SU-DHL-6 (cell line): ENCODE results near the gene SGK1.

Experiments used
- H2AFZ ChIP-seq: fragments of 200-600 bp; sonication (generic); 2 replicates; pipeline ENCODE4 v1.6.1; 2014; ENCODE audit warnings: low read depth, mild to moderate bottlenecking, moderate library complexity, mixed read lengths, antibody characterized with exemption, low read length; ENCODE audit not compliant: severe bottlenecking
- H3F3A ChIP-seq: fragments of 200-600 bp; shearing (Covaris generic); 2 replicates; pipeline ENCODE4 v1.6.0; 2016; ENCODE audit warnings: antibody characterized with exemption, mild to moderate bottlenecking; ENCODE audit not compliant: insufficient read depth
- H3K27ac ChIP-seq: fragments of 200-600 bp; sonication (generic); 2 replicates; pipeline ENCODE4 v1.5.1; 2016; ENCODE audit warnings: low read depth, mild to moderate bottlenecking, low read length, moderate library complexity, mixed read lengths
- H3K27me3 ChIP-seq: fragments of 200-600 bp; sonication (generic), shearing (Covaris generic); 2 replicates; pipeline ENCODE4 v1.6.0; 2014; ENCODE audit warnings: mild to moderate bottlenecking, low read length
- H3K36me3 ChIP-seq: fragments of 200-600 bp; sonication (generic); 2 replicates; pipeline ENCODE4 v1.6.1; 2014; ENCODE audit warnings: mild to moderate bottlenecking, low read length, mixed read lengths
- H3K4me2 ChIP-seq: fragments of 300-600, 200-600 bp; shearing (Covaris generic), sonication (generic); 2 replicates; pipeline ENCODE4 v1.6.0; 2014; ENCODE audit warnings: low read length, low read depth, mild to moderate bottlenecking; ENCODE audit not compliant: poor library complexity, severe bottlenecking
- H3K4me3 ChIP-seq: fragments of 200-600 bp; sonication (generic); 2 replicates; pipeline ENCODE4 v1.5.1; 2014; ENCODE audit warnings: antibody characterized with exemption, low read length, mild to moderate bottlenecking, mixed read lengths; ENCODE audit not compliant: insufficient read depth, poor library complexity, severe bottlenecking
- H3K79me2 ChIP-seq: fragments of 200-600 bp; sonication (generic); 2 replicates; pipeline ENCODE4 v1.6.1; 2014; ENCODE audit warnings: mild to moderate bottlenecking, low read length, moderate library complexity; ENCODE audit not compliant: insufficient read depth
- H3K9ac ChIP-seq: fragments of 200-600 bp; sonication (generic); 2 replicates; pipeline ENCODE4 v1.7.0; 2014; ENCODE audit warnings: mild to moderate bottlenecking, low read length
- H3K9me2 ChIP-seq: fragments of 200-600 bp; sonication (generic); replicated peaks from 2 replicates; pipeline ENCODE4 v1.6.1; 2014; ENCODE audit warnings: low read length; ENCODE audit not compliant: insufficient read depth
- H3K9me3 ChIP-seq: fragments of 200-600 bp; sonication (generic); 2 replicates; pipeline ENCODE4 v1.6.1; 2014; ENCODE audit warnings: low read length, mixed read lengths; ENCODE audit not compliant: insufficient read depth
- H4K20me1 ChIP-seq: fragments of 200-600 bp; sonication (generic); 2 replicates; pipeline ENCODE4 v1.6.1; 2014; ENCODE audit warnings: low read depth, mild to moderate bottlenecking, antibody characterized with exemption, low read length, moderate library complexity, mixed read lengths
- CTCF ChIP-seq: fragments of 200-600 bp; sonication (generic); IDR thresholded peaks from one replicate; pipeline ENCODE4 v1.5.1; 2017; ENCODE audit warnings: antibody characterized with exemption, mild to moderate bottlenecking, low read length, moderate library complexity; ENCODE audit not compliant: insufficient read depth, poor library complexity, severe bottlenecking
- EZH2phosphoT487 ChIP-seq: fragments of 200-600 bp; sonication (generic), shearing (Covaris generic); conservative IDR thresholded peaks from 2 replicates; pipeline ENCODE4 v1.6.1; 2018; ENCODE audit warnings: mild to moderate bottlenecking, antibody characterized with exemption, low read length, moderate library complexity, mixed read lengths

Gene SGK1

DNA sequence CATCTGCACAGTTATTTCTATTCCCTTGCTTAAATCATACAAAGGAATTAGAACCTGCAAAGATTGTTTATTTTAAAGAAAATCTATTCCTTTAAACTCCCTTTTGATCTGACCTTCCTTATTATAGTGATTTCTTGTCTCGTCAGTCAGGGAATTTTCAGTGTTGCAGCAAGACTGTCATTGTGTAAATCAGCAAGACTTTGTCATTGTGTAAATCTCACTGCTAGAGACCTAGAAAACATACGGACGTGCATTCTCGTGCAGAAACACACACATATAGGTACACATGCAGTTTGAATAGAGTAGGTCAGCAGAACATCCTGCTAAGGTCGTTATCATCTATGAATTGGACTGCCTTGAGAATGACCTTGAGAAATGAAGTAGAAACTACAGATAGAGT lies 6.2 kb upstream of the SGK1 start:
- no peaks in the 10 kb centered on the region for H3F3A ChIP-seq
- no peaks in the 10 kb centered on the region for H3K79me2 ChIP-seq
- H3K4me3 ChIP-seq = no peak overlapping the region
- no peaks in the 10 kb centered on the region for H3K36me3 ChIP-seq
- no peaks in the 10 kb centered on the region for H4K20me1 ChIP-seq
- H3K9ac ChIP-seq = no peak overlapping the region
- no peak for TF ChIP-seq CTCF
- TF ChIP-seq EZH2phosphoT487 = no peak
- H3K4me2 ChIP-seq = no peak overlapping the region
- no peak overlapping the region for H2AFZ ChIP-seq
- H3K27ac ChIP-seq = no peak overlapping the region
- H3K9me2 ChIP-seq = no peaks in the 10 kb centered on the region
- H3K9me3 ChIP-seq = peaks cover 4% of the 10 kb centered on the region; the same call in 1 of the 2 replicates
- H3K27me3 ChIP-seq = no peaks in the 10 kb centered on the region

GRCh38 chr6:134323698-134324097 lies 5.8 kb upstream of the SGK1 start:
- Histone ChIP-seq H3K9ac (no peak overlapping the region), H2AFZ (no peak overlapping the region), H3K79me2 (no peaks in the 10 kb centered on the region), H3K27ac (no peak overlapping the region), H3K36me3 (no peaks in the 10 kb centered on the region), H3K9me2 (no peaks in the 10 kb centered on the region), H3K27me3 (no peaks in the 10 kb centered on the region), H3F3A (no peaks in the 10 kb centered on the region), H3K4me2 (no peak overlapping the region), H4K20me1 (no peaks in the 10 kb centered on the region), H3K4me3 (no peak overlapping the region), H3K9me3 (peaks cover 4% of the 10 kb centered on the region; the same call in 1 of the 2 replicates)
- TF ChIP-seq EZH2phosphoT487 = no peak
- TF ChIP-seq CTCF = no peak

DNA sequence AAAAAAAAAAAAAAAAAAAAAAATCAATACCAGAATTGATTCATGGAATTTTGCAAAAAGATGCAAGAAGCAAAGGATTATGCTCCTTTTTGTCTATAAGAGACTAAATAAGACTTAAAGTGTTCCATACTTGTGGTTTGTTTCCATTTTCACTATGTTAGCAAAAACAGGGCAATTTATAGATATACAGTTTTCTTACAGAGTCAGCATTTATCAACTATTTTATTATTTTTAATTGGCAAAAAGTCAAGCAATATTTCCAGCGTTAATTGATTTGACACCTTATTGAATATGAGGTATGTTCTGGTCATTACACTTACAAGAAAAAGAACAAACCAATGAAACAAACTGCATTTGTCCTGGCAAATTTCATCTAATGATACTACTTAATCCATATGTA lies 5.4 kb upstream of the SGK1 start:
- no peaks in the 10 kb centered on the region for H3K27me3 ChIP-seq
- no peaks in the 10 kb centered on the region for H3K9me2 ChIP-seq
- H3K4me2 ChIP-seq = no peak overlapping the region
- no peaks in the 10 kb centered on the region for H4K20me1 ChIP-seq
- H3K36me3 ChIP-seq = no peaks in the 10 kb centered on the region
- H3F3A ChIP-seq = no peaks in the 10 kb centered on the region
- no peaks in the 10 kb centered on the region for H3K79me2 ChIP-seq
- H2AFZ ChIP-seq = no peak overlapping the region
- H3K9ac ChIP-seq = no peak overlapping the region
- H3K27ac ChIP-seq = no peak overlapping the region
- TF ChIP-seq CTCF (no peak), EZH2phosphoT487 (no peak)
- H3K9me3 ChIP-seq = peaks cover 4% of the 10 kb centered on the region; the same call in 1 of the 2 replicates
- H3K4me3 ChIP-seq = no peak overlapping the region

GRCh38 chr6:134322216-134322615 lies 4.3 kb upstream of the SGK1 start:
- no peak overlapping the region for H2AFZ ChIP-seq
- H3K4me2 ChIP-seq = no peak overlapping the region
- no peak overlapping the region for H3K9ac ChIP-seq
- no peaks in the 10 kb centered on the region for H3K27me3 ChIP-seq
- no peaks in the 10 kb centered on the region for H3K9me2 ChIP-seq
- peaks cover 4% of the 10 kb centered on the region; the same call in 1 of the 2 replicates for H3K9me3 ChIP-seq
- TF ChIP-seq EZH2phosphoT487 (no peak), CTCF (no peak)
- no peak overlapping the region for H3K27ac ChIP-seq
- H3F3A ChIP-seq = no peaks in the 10 kb centered on the region
- no peaks in the 10 kb centered on the region for H3K79me2 ChIP-seq
- no peaks in the 10 kb centered on the region for H4K20me1 ChIP-seq
- no peak overlapping the region for H3K4me3 ChIP-seq
- H3K36me3 ChIP-seq = no peaks in the 10 kb centered on the region
